A549 (cell line): ENCODE measurements around the gene PIANP. TPM values are rescaled to one million over a fixed set of nuclear protein-coding genes. Genes with fewer than 3 reads are reported as not detected.

Source experiments
- ATAC-seq, 2 experiments: fragments of 200-7000 bp in 1 of 2; fragments of >200 bp in 1 of 2; cut with Nextera tagmentation in 1 of 2; cut with Tn5 transposase in 1 of 2; 3 replicates each; pipeline versions ENCODE4 v1.8.0 to v1.9.1; 2018 to 2020; ENCODE audit warnings: mild to moderate bottlenecking in 1 of 2, moderate library complexity in 1 of 2
- CTCF ChIA-PET: fragments of 300-600 bp; sonication (Branson Sonifier 250); formaldehyde crosslinking; extraction: SDS; loops from one replicate; lab custom pipeline; 2021; ENCODE audit warnings: antibody characterized with exemption, inconsistent platforms; lab: Yijun Ruan, JAX
- POLR2A ChIA-PET: fragments of 350-600 bp; formaldehyde crosslinking; extraction: SDS; loops from one replicate; lab custom pipeline; 2021; ENCODE audit warnings: antibody characterized with exemption, inconsistent platforms; lab: Yijun Ruan, JAX
- DNase-seq, 2 experiments: peaks; one replicate each; pipeline versions ENCODE4 v3.0.0 to v3.0.0-alpha.2; 2011 to 2016; ENCODE audit warnings: low read depth in 1 of 2, low spot score in 1 of 2
- FAIRE-seq: peaks from 2 replicates; lab custom pipeline; 2011; peaks lifted over from hg19 to GRCh38; lab: Jason Lieb, UNC
- H3K27ac ChIP-seq, 2 experiments: fragments of >200 bp; sonication (Bioruptor Twin); formaldehyde crosslinking; 3 replicates each; pipeline ENCODE4 v1.5.1; 2016 to 2017
- H3K4me1 ChIP-seq: fragments of >200 bp; sonication (Bioruptor Twin); formaldehyde crosslinking; 3 replicates; pipeline ENCODE4 v1.6.1; 2016
- H3K4me2 ChIP-seq: fragments of >200 bp; sonication (Bioruptor Twin); formaldehyde crosslinking; 3 replicates; pipeline ENCODE4 v1.6.1; 2016
- H3K4me3 ChIP-seq: fragments of >200 bp; sonication (Bioruptor Twin); formaldehyde crosslinking; 3 replicates; pipeline ENCODE4 v1.5.1; 2016
- H3K9me3 ChIP-seq: fragments of >200 bp; sonication (Bioruptor Twin); formaldehyde crosslinking; 3 replicates; pipeline ENCODE4 v1.6.1; 2016
- CBX2 ChIP-seq: fragments of 200-600 bp; sonication (generic); IDR thresholded peaks from 2 replicates; pipeline ENCODE4 v1.6.1; 2016; ENCODE audit warnings: low read depth, mild to moderate bottlenecking, borderline replicate concordance
- CEBPB ChIP-seq, 2 experiments: fragments of >200 bp in 1 of 2; sonication (Bioruptor Twin) in 1 of 2; formaldehyde crosslinking in 1 of 2; IDR thresholded peaks; 2 replicates each; pipeline ENCODE4 v1.6.1; 2012 to 2016
- CHD2 ChIP-seq: fragments of 150-350 bp; IDR thresholded peaks from 2 replicates; pipeline ENCODE4 v1.6.1; 2014; ENCODE audit warnings: low read length; ENCODE audit not compliant: partially characterized antibody
- EHF ChIP-seq: fragments of 250-450 bp; sonication (Bioruptor Pico); IDR thresholded peaks from 2 replicates; pipeline ENCODE4 v1.5.0; 2020; ENCODE audit warnings: mild to moderate bottlenecking
- EHMT2 ChIP-seq: fragments of 200-600 bp; sonication (generic); IDR thresholded peaks from 2 replicates; pipeline ENCODE4 v1.6.1; 2016; ENCODE audit warnings: antibody characterized with exemption, low read depth, mild to moderate bottlenecking, moderate library complexity
- ESRRA ChIP-seq: fragments of 150-350 bp; IDR thresholded peaks from 2 replicates; pipeline ENCODE4 v1.6.1; 2014; ENCODE audit warnings: mild to moderate bottlenecking, low read length, borderline replicate concordance
- FOSB ChIP-seq: fragments of 250-450 bp; sonication (Bioruptor Pico); IDR thresholded peaks from 2 replicates; pipeline ENCODE4 v1.5.0; 2020; ENCODE audit warnings: mild to moderate bottlenecking, moderate library complexity
- HDAC2 ChIP-seq: fragments of 200-600 bp; sonication (generic); IDR thresholded peaks from 2 replicates; pipeline ENCODE4 v1.6.1; 2016
- HOXA7 ChIP-seq: fragments of 250-450 bp; sonication (Bioruptor Pico); IDR thresholded peaks from 2 replicates; pipeline ENCODE4 v1.5.0; 2020; ENCODE audit warnings: mild to moderate bottlenecking, moderate library complexity
- HOXB13 ChIP-seq: fragments of 250-450 bp; sonication (Bioruptor Pico); IDR thresholded peaks from 2 replicates; pipeline ENCODE4 v1.5.0; 2020; ENCODE audit warnings: low read depth, mild to moderate bottlenecking, moderate library complexity
- JUN ChIP-seq, 2 experiments: fragments of >200 bp; sonication (Bioruptor Twin); formaldehyde crosslinking; IDR thresholded peaks; 2 replicates in 1 of 2; 3 replicates in 1 of 2; pipeline ENCODE4 v1.6.1; 2016 to 2017
- KDM1A ChIP-seq: fragments of 200-600 bp; sonication (generic); IDR thresholded peaks from 2 replicates; pipeline ENCODE4 v1.6.1; 2016; ENCODE audit warnings: low read depth, mild to moderate bottlenecking
- MAFK ChIP-seq: fragments of 450-650 bp; IDR thresholded peaks from 2 replicates; pipeline ENCODE4 v1.6.1; 2014; ENCODE audit not compliant: partially characterized antibody
- NFE2L2 ChIP-seq: fragments of 150-350 bp; conservative IDR thresholded peaks from 2 replicates; pipeline ENCODE4 v1.6.1; 2014; ENCODE audit warnings: low read length
- NPAS2 ChIP-seq: fragments of 250-450 bp; sonication (Bioruptor Pico); IDR thresholded peaks from 2 replicates; pipeline ENCODE4 v1.8.0; 2022; ENCODE audit warnings: mild to moderate bottlenecking, moderate library complexity, borderline replicate concordance
- PHF8 ChIP-seq: fragments of 200-600 bp; sonication (generic); IDR thresholded peaks from 2 replicates; pipeline ENCODE4 v1.6.1; 2016; ENCODE audit warnings: low read depth, mild to moderate bottlenecking, antibody characterized with exemption, moderate library complexity, borderline replicate concordance
- POLR2A ChIP-seq: IDR thresholded peaks from 2 replicates; pipeline ENCODE4 v1.6.1; 2012; ENCODE audit warnings: mild to moderate bottlenecking, low read length
- RNF2 ChIP-seq: fragments of 200-600 bp; sonication (generic); IDR thresholded peaks from 2 replicates; pipeline ENCODE4 v1.6.1; 2016; ENCODE audit warnings: low read depth, mild to moderate bottlenecking, antibody characterized with exemption, moderate library complexity, borderline replicate concordance
- USF2 ChIP-seq: fragments of 450-650 bp; IDR thresholded peaks from 2 replicates; pipeline ENCODE4 v1.6.1; 2014; ENCODE audit warnings: antibody characterized with exemption
- ZFP36 ChIP-seq: fragments of 450-650 bp; IDR thresholded peaks from 2 replicates; pipeline ENCODE4 v1.6.1; 2014; ENCODE audit warnings: borderline replicate concordance; ENCODE audit not compliant: partially characterized antibody
- ZNF302 ChIP-seq: fragments of 250-450 bp; sonication (Bioruptor Pico); IDR thresholded peaks from 2 replicates; pipeline ENCODE4 v1.9.0; 2021; ENCODE audit warnings: inconsistent platforms, mild to moderate bottlenecking, moderate library complexity
- WGBS: methylation state at CpG from one replicate; pipeline ENCODE4 v1.1.6; 2017; ENCODE audit errors: missing lambda C conversion rate; 5-methylcytosine and 5-hydroxymethylcytosine counted together
- polyA plus RNA-seq, 4 experiments: library from polyadenylated mRNA; depleted of rRNA in 3 of 4; stranded (reverse); fragments of >200 nt; fragmentation: RNase III in 1 of 4; extraction: RNeasy Plus Mini Kit Qiagen cat#74134 plus additional on column Dnase treatment in 1 of 4; gene quantifications; 2 replicates in 3 of 4; 3 replicates in 1 of 4; pipeline ENCODE4 v1.2.3, GENCODE V29; 2011 to 2017
- TF ChIP-seq, protein P1 (sequence below): fragments of 150-350 bp; IDR thresholded peaks from 2 replicates; pipeline ENCODE4 v1.6.1; 2014; ENCODE audit warnings: low read depth, mild to moderate bottlenecking, low read length
- TF ChIP-seq, protein P2 (sequence below): fragments of 250-450 bp; sonication (Bioruptor Pico); IDR thresholded peaks from 2 replicates; pipeline ENCODE4 v1.5.0; 2021; ENCODE audit warnings: mild to moderate bottlenecking, moderate library complexity, borderline replicate concordance

Gene PIANP
- polyA plus RNA-seq, 2 of the 4 experiments (the other 2 are of a cell fraction): 0.10 to 0.56 TPM

GRCh38 chr12:6696690-6697583, 3.7 kb downstream of the PIANP start:
- H3K9me3 ChIP-seq: no peaks in the 10 kb centered on the region
- FAIRE-seq (no peak), ATAC-seq (no peak), DNase-seq (no peak)
- peaks cover 7% of the 10 kb centered on the region; the same call in 1 of the 3 replicates for H3K4me1 ChIP-seq
- ChIA-PET CTCF (interaction anchor here (0.6 to 2.1 kb wide), 16 partner anchors 7 to 143 kb away, joined by 3 to 13 read pairs (median 4); partner anchors contain the start of genes NOP2 and ZNF384), POLR2A (interaction anchor here (1.0 to 1.7 kb wide), 2 partner anchors 8 to 27 kb away, joined by 7 to 8 read pairs; partner anchors contain the start of genes COPS7A and ZNF384)
- no peak for TF ChIP-seq HDAC2
- TF ChIP-seq ESRRA: no peak
- TF ChIP-seq FOSB (CRISPR knock-in tag): no peak
- no peak for TF ChIP-seq NFE2L2
- no peak for TF ChIP-seq USF2
- TF ChIP-seq, protein P1, sequence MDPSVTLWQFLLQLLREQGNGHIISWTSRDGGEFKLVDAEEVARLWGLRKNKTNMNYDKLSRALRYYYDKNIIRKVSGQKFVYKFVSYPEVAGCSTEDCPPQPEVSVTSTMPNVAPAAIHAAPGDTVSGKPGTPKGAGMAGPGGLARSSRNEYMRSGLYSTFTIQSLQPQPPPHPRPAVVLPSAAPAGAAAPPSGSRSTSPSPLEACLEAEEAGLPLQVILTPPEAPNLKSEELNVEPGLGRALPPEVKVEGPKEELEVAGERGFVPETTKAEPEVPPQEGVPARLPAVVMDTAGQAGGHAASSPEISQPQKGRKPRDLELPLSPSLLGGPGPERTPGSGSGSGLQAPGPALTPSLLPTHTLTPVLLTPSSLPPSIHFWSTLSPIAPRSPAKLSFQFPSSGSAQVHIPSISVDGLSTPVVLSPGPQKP: no peak
- TF ChIP-seq NPAS2: no peak
- no peak overlapping the region for H3K27ac ChIP-seq
- no peak overlapping the region for H3K4me2 ChIP-seq
- H3K4me3 ChIP-seq: no peak overlapping the region
- 77% methylated on average over 11 of the region's 17 CpGs for WGBS

DNA sequence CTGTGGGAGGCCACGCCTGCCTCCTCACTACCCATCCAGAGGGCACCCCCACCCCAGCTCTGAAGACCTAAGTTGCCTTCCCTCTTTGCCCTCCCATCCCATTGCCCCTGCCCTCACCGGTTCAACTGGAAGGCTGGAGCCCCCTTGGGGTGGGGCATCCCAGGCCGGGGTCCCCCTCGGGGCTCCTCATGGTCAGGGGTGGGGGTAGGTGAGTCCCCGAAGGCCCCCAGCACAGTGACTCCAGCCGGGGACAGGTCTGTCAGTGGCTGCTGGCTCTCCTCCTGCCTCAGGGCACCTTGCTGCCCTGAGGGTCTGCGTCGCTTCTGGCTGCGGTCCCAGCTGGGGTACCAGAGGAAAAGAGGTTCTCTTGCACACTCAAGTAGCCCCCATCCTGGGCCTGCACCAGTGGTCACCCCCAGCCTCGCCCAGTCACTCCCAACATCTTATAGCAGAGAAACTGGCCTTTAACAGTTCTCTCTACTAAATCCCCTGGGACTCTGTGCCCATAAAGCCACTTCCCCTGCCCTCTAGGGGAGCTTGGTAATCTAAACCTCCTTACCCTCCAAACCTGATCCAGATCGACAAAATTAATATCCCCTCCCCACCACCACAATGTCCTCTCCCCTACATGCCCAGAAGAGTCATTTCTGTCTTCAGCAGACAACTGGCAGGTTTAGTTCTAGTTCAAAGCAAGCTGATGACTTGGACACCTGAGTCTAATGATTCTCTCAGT, 5.1 kb downstream of the PIANP start:
- H3K4me3 ChIP-seq: no peak overlapping the region
- H3K4me1 ChIP-seq: peaks cover 8% of the 10 kb centered on the region; the same call in 1 of the 3 replicates
- WGBS: 47% methylated on average over 8 of the region's 11 CpGs
- no peaks in the 10 kb centered on the region for H3K9me3 ChIP-seq
- POLR2A ChIA-PET: no interaction called here
- FAIRE-seq (no peak), ATAC-seq (no peak), DNase-seq (no peak)
- CTCF ChIA-PET: interaction anchor here (0.9 to 2.1 kb wide), 10 partner anchors 11 to 125 kb away, joined by 3 to 9 read pairs (median 4); no protein-coding TSS in a partner anchor
- H3K27ac ChIP-seq: no peak overlapping the region
- no peak overlapping the region for H3K4me2 ChIP-seq
- no peak for TF ChIP-seq USF2
- TF ChIP-seq HOXB13 (CRISPR knock-in tag): no peak
- TF ChIP-seq JUN (IDR thresholded peaks at IDR 0.05): no peak
- no peak for TF ChIP-seq EHMT2
- no peak for TF ChIP-seq NFE2L2
- TF ChIP-seq FOSB (CRISPR knock-in tag): no peak
- no peak for TF ChIP-seq CEBPB (IDR thresholded peaks at IDR 0.05)
- no peak for TF ChIP-seq KDM1A
- no peak for TF ChIP-seq CHD2
- TF ChIP-seq, protein P1: no peak
- no peak for TF ChIP-seq HOXA7
- TF ChIP-seq ZFP36: no peak
- no peak for TF ChIP-seq POLR2A
- TF ChIP-seq ZNF302 (CRISPR knock-in tag): no peak
- TF ChIP-seq MAFK: no peak
- TF ChIP-seq, protein P2, sequence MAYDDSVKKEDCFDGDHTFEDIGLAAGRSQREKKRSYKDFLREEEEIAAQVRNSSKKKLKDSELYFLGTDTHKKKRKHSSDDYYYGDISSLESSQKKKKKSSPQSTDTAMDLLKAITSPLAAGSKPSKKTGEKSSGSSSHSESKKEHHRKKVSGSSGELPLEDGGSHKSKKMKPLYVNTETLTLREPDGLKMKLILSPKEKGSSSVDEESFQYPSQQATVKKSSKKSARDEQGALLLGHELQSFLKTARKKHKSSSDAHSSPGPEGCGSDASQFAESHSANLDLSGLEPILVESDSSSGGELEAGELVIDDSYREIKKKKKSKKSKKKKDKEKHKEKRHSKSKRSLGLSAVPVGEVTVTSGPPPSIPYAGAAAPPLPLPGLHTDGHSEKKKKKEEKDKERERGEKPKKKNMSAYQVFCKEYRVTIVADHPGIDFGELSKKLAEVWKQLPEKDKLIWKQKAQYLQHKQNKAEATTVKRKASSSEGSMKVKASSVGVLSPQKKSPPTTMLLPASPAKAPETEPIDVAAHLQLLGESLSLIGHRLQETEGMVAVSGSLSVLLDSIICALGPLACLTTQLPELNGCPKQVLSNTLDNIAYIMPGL: no peak
- no peak for TF ChIP-seq CBX2
- TF ChIP-seq EHF (CRISPR knock-in tag): no peak
- no peak for TF ChIP-seq PHF8
- TF ChIP-seq RNF2: no peak
